ENCODE measurements around the gene IL16.

The IL16 gene

GRCh38 chr15:81361891-81362290 lies 165.2 kb downstream of the IL16 start:
- DNase-seq (ENCODE audit: low read depth in 2 of 3, low spot score in 2 of 3): no peak

DNA sequence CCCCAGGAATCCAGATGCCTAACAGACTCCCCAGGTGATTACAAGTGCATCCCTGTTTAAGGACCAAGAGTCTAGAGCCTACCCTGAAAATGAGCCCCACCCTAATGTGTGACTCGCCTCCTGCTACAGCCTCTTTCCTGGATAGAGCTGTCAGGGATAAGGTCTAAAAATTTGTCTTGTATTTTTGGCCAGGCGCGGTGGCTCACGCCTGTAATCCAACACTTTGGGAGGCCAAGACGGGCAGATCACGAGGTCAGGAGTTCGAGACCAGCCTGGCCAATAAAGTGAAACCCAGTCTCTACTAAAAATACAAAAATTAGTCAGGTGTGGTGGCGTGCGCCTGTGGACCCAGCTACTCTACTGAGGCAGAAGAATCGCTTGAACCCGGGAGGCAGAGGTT lies 166.1 kb downstream of the IL16 start:
- no peak for DNase-seq (ENCODE audit: low read depth in 2 of 3, low spot score in 2 of 3)

GRCh38 chr15:81363276-81363675 lies 166.6 kb downstream of the IL16 start:
- DNase-seq (ENCODE audit: low read depth in 2 of 3, low spot score in 2 of 3): no peak

Measured in activated CD8-positive, alpha-beta memory T cell treated with anti-CD3 and anti-CD28 coated beads for 48 hours (primary cell).